Smooth muscle cell (in vitro differentiated cells): ENCODE results near the gene FOLR1. TPM values are rescaled to one million over a fixed set of nuclear protein-coding genes. Genes with fewer than 3 reads are reported as not detected.
"Not testable (repeated sequence)": the region's sequence is repeated elsewhere in the genome, so short reads cannot be mapped to it uniquely, and the experiment has no call there.

Experiments used
- DNase-seq: peaks from one replicate; lab custom pipeline; 2025; ENCODE audit not compliant: unreplicated experiment; lab: John Stamatoyannopoulos, UW
- H2AFZ ChIP-seq: fragments of 200-600 bp; sonication (generic); 2 replicates; pipeline ENCODE4 v1.6.0; 2016; ENCODE audit warnings: antibody characterized with exemption, low read depth, mild to moderate bottlenecking
- H3F3A ChIP-seq: fragments of 200-600 bp; sonication (generic); 2 replicates; pipeline ENCODE4 v1.6.0; 2017; ENCODE audit warnings: antibody characterized with exemption, low read depth
- H3K27ac ChIP-seq: fragments of 200-600 bp; sonication (generic); 2 replicates; pipeline ENCODE4 v1.5.1; 2016; ENCODE audit warnings: low read depth, mild to moderate bottlenecking
- H3K27me3 ChIP-seq: fragments of 200-600 bp; sonication (generic); 2 replicates; pipeline ENCODE4 v1.6.1; 2016; ENCODE audit warnings: low read depth, mild to moderate bottlenecking
- H3K36me3 ChIP-seq: fragments of 200-600 bp; sonication (generic); 2 replicates; pipeline ENCODE4 v1.5.1; 2016; ENCODE audit warnings: low read depth
- H3K4me1 ChIP-seq: fragments of 200-600 bp; sonication (generic); 2 replicates; pipeline ENCODE4 v1.5.1; 2016; ENCODE audit warnings: low read depth
- H3K4me2 ChIP-seq: fragments of 200-600 bp; sonication (generic); 2 replicates; pipeline ENCODE4 v1.6.0; 2016; ENCODE audit warnings: mild to moderate bottlenecking
- H3K4me3 ChIP-seq: fragments of 200-600 bp; sonication (generic); 2 replicates; pipeline ENCODE4 v1.5.1; 2016; ENCODE audit warnings: mild to moderate bottlenecking
- H3K79me2 ChIP-seq: fragments of 200-600 bp; sonication (generic); 2 replicates; pipeline ENCODE4 v1.6.0; 2016; ENCODE audit warnings: low read depth, mild to moderate bottlenecking
- H3K9ac ChIP-seq: fragments of 200-600 bp; sonication (generic); 2 replicates; pipeline ENCODE4 v1.6.0; 2016; ENCODE audit warnings: low read depth
- H3K9me3 ChIP-seq: fragments of 200-600 bp; sonication (generic); replicated peaks from 2 replicates; pipeline ENCODE4 v1.5.1; 2016; ENCODE audit warnings: low read depth
- H4K20me1 ChIP-seq: fragments of 200-600 bp; sonication (generic); 2 replicates; pipeline ENCODE4 v1.6.0; 2016; ENCODE audit warnings: low read depth
- CTCF ChIP-seq: fragments of 200-600 bp; sonication (generic); IDR thresholded peaks from 2 replicates; pipeline ENCODE4 v1.5.1; 2017; ENCODE audit warnings: borderline replicate concordance, mild to moderate bottlenecking, antibody characterized with exemption; ENCODE audit not compliant: insufficient read depth, poor library complexity, severe bottlenecking
- WGBS: methylation state at CpG from one replicate; pipeline ENCODE4 v1.1.7; 2016; ENCODE audit warnings: low lambda C conversion rate; 5-methylcytosine and 5-hydroxymethylcytosine counted together
- polyA plus RNA-seq: library from polyadenylated mRNA; unstranded; fragments of >200 nt; fragmentation: Nextera tagmentation; extraction: Ambion mirVana; gene quantifications from 2 replicates; pipeline ENCODE4 v1.2.1, GENCODE V29; 2016
- total RNA-seq: library from RNA; depleted of rRNA; stranded (reverse); fragments of >200 nt; gene quantifications from 2 replicates; pipeline ENCODE4 v1.2.3, GENCODE V29; 2014

The FOLR1 gene
- total and polyA plus RNA-seq, 2 experiments from 2014 or later, result 8.1 to 9.4 TPM

- DNase-seq, result no peak
- H3K4me2 ChIP-seq, result no peak overlapping the region
Measured at GRCh38 chr11:72195518-72196270, 3.8 kb downstream of the FOLR1 start.

GRCh38 chr11:72201445-72201844 lies 9.5 kb downstream of the FOLR1 start:
- not testable (repeated sequence) for DNase-seq, H3K27ac ChIP-seq, H3K9ac ChIP-seq, H3F3A ChIP-seq, H3K27me3 ChIP-seq, H3K9me3 ChIP-seq, H3K36me3 ChIP-seq, H3K4me1 ChIP-seq, H3K79me2 ChIP-seq, H3K4me3 ChIP-seq, H3K4me2 ChIP-seq, H4K20me1 ChIP-seq, H2AFZ ChIP-seq
- 93% methylated on average over 8 of the region's 43 CpGs for WGBS

More at GRCh38 chr11:72195518-72196270, 3.8 kb downstream of the FOLR1 start:
- no peak overlapping the region for H3K27ac ChIP-seq
- H3F3A ChIP-seq, result no peaks in the 10 kb centered on the region
- no peak overlapping the region for H3K4me3 ChIP-seq
- no peaks in the 10 kb centered on the region for H4K20me1 ChIP-seq
- H2AFZ ChIP-seq, result no peak overlapping the region
- no peaks in the 10 kb centered on the region for H3K9me3 ChIP-seq
- H3K27me3 ChIP-seq, result no peaks in the 10 kb centered on the region
- no peak for TF ChIP-seq CTCF
- 95% methylated on average over 12 of the region's 12 CpGs for WGBS
- no peaks in the 10 kb centered on the region for H3K36me3 ChIP-seq
- H3K4me1 ChIP-seq, result peaks cover 10% of the 10 kb centered on the region
- H3K9ac ChIP-seq, result no peak overlapping the region
- no peaks in the 10 kb centered on the region for H3K79me2 ChIP-seq

GRCh38 chr11:72202571-72202970 lies 10.6 kb downstream of the FOLR1 start:
- Histone ChIP-seq H3K27me3 (no peaks in the 10 kb centered on the region), H3K4me1 (no peaks in the 10 kb centered on the region), H3K36me3 (no peaks in the 10 kb centered on the region), H3K9ac (no peak overlapping the region), H3K4me3 (no peak overlapping the region), H2AFZ (no peak overlapping the region), H3K79me2 (no peaks in the 10 kb centered on the region), H4K20me1 (no peaks in the 10 kb centered on the region), H3K9me3 (no peaks in the 10 kb centered on the region), H3K27ac (no peak overlapping the region), H3F3A (no peaks in the 10 kb centered on the region), H3K4me2 (no peak overlapping the region)
- TF ChIP-seq CTCF, result no peak
- no peak for DNase-seq
- whole genome bisulfite sequencing, result 95% methylated on average over 6 of the region's 6 CpGs

GRCh38 chr11:72203163-72203562 lies 11.2 kb downstream of the FOLR1 start:
- H3K27me3 ChIP-seq, result no peaks in the 10 kb centered on the region
- no peaks in the 10 kb centered on the region for H3F3A ChIP-seq
- H3K4me3 ChIP-seq, result no peak overlapping the region
- H3K9ac ChIP-seq, result no peak overlapping the region
- no peaks in the 10 kb centered on the region for H3K4me1 ChIP-seq
- H3K9me3 ChIP-seq, result no peaks in the 10 kb centered on the region
- no peaks in the 10 kb centered on the region for H3K36me3 ChIP-seq
- DNase-seq, result no peak
- no peak for TF ChIP-seq CTCF
- no peak overlapping the region for H2AFZ ChIP-seq
- H3K27ac ChIP-seq, result no peak overlapping the region
- H4K20me1 ChIP-seq, result no peaks in the 10 kb centered on the region
- no peak overlapping the region for H3K4me2 ChIP-seq
- no peaks in the 10 kb centered on the region for H3K79me2 ChIP-seq
- 83% methylated on average over 2 of the region's 2 CpGs for WGBS
